ENCODE measurements around the gene ASGR1.

GRCh38 chr17:7166873-7167272 is 12.3 kb downstream of the ASGR1 start:
- TF ChIP-seq CTCF (IDR thresholded peaks at IDR 0.05) (no peak), POLR2A (IDR thresholded peaks at IDR 0.05) (no peak)
